Heart left ventricle (tissue), 16 donors: Measurements from ENCODE around the gene FCHSD2. TPM values are rescaled to one million over a fixed set of nuclear protein-coding genes. Genes with fewer than 3 reads are reported as not detected.
A peak's percentile ranks its signal among the peaks of the same experiment; 100 is the strongest.
"Not testable (repeated sequence)": the region's sequence is repeated elsewhere in the genome, so short reads cannot be mapped to it uniquely, and the experiment has no call there.

Experiments
- ATAC-seq, 4 donors: fragments of 200-7000 bp; cut with Tn5 transposase; one replicate each; pipeline ENCODE4 v1.9.1; 2020 to 2022; ENCODE audit warnings: moderate library complexity in 4 of 4, mild to moderate bottlenecking in 3 of 4, moderate number of reproducible peaks in 1 of 4
- DNase-seq, 5 donors: peaks; one replicate each; pipeline ENCODE4 v3.0.0-alpha.2; 2020
- H3K27ac ChIP-seq, 12 donors: fragments of 200-600 bp; sonication (generic) in 4 of 12; one replicate each; pipeline versions ENCODE4 v1.5.0 to v1.8.0; 2016 to 2022; ENCODE audit warnings: mild to moderate bottlenecking in 2 of 12
- H3K27me3 ChIP-seq, 9 donors: fragments of 200-600 bp; sonication (generic) in 2 of 9; one replicate each; pipeline versions ENCODE4 v1.5.1 to v1.8.0; 2016 to 2022; ENCODE audit warnings: mild to moderate bottlenecking in 3 of 9
- H3K36me3 ChIP-seq, 9 donors: fragments of 200-600 bp; sonication (generic) in 2 of 9; one replicate each; pipeline versions ENCODE4 v1.5.0 to v1.8.0; 2018 to 2022; ENCODE audit warnings: mild to moderate bottlenecking in 2 of 9
- H3K4me1 ChIP-seq, 12 donors: fragments of 200-600 bp; sonication (generic) in 4 of 12; one replicate each; pipeline versions ENCODE4 v1.5.0 to v1.8.0; 2016 to 2022; ENCODE audit warnings: mild to moderate bottlenecking in 3 of 12
- H3K4me3 ChIP-seq, 12 donors: fragments of 200-600 bp; sonication (generic) in 4 of 12; one replicate each; pipeline versions ENCODE4 v1.5.0 to v1.8.0; 2017 to 2022; ENCODE audit warnings: mild to moderate bottlenecking in 9 of 12, moderate library complexity in 4 of 12
- H3K9me3 ChIP-seq, 12 donors: fragments of 200-600 bp; sonication (generic) in 4 of 12; one replicate each; pipeline versions ENCODE4 v1.5.0 to v1.8.0; 2016 to 2022; ENCODE audit warnings: mild to moderate bottlenecking in 1 of 12
- CTCF ChIP-seq, 12 donors: fragments of 200-600 bp; sonication (generic) in 4 of 12; IDR thresholded peaks; one replicate each; pipeline versions ENCODE4 v1.5.0 to v1.8.0; 2018 to 2022; ENCODE audit warnings: antibody characterized with exemption in 12 of 12, mild to moderate bottlenecking in 5 of 12
- POLR2A ChIP-seq, 2 donors: fragments of 450-650 bp; IDR thresholded peaks; one replicate each; pipeline ENCODE4 v1.6.1; 2017; ENCODE audit warnings: antibody characterized with exemption in 2 of 2, mild to moderate bottlenecking in 2 of 2, moderate library complexity in 2 of 2
- WGBS, 4 donors: extraction: QIAGEN DNeasy Blood & Tissue Kit in 2 of 4; methylation state at CpG; one replicate each; pipeline versions ENCODE4 v1.1.5 to v1.1.7; 2013 to 2018; 5-methylcytosine and 5-hydroxymethylcytosine counted together
- intact Hi-C, 10 donors: fragments of 100-400 bp; cut with DNase I; formaldehyde crosslinking; loops; one replicate each; pipeline versions ENCODE4 v1.11.1 to v1.14.2; 2022
- polyA plus RNA-seq, 2 donors: library from polyadenylated mRNA; stranded (reverse); fragments of 200-250 nt; gene quantifications; one replicate each; pipeline ENCODE4 v1.2.3, GENCODE V29; 2013
- total RNA-seq, 9 donors: library from RNA; depleted of rRNA in 2 of 9; stranded (reverse); fragments of >200 nt in 2 of 9; fragmentation: NEBNext Ultra II Directional in 3 of 9; extraction: Animal tissue kit (Norgen Biotek cat#: 25700) in 3 of 9; gene quantifications; one replicate each; pipeline versions ENCODE4 v1.1.0 to v1.2.4, GENCODE V29; 2016 to 2023
- donor health status: ischemic (EF 13 %, LVEDD 7.1; RV severe dilation, severe dysfunction).
- donor health status: healthy with polysubstance abuse.
- donor health status: DM: no; HTN: yes; CAD: no.
- donor health status: DM: no; HTN: no; CAD: no.
- donor health status: ischemic (EF 25% LVEDD 6.9; RV normal size, moderate dysfunction).
- donor health status: ischemic (EF 25% LVEDD 5.7; RV mildly dilated, moderate dysfunction).
- donor health status: healthy.
- donor health status: DM: yes; HTN: yes; CAD: no.
- donor health status: ischemic (EF 35%, LVEDD 5.7; RV mildly dilated, moderate dysfunction).
- donor health status: nonischemic (EF 11% LVEDD 7.7; RV severe dilation, severe dysfunction).
- donor health status: DM: yes; HTN: yes; CAD: no.
- donor health status: PGD.
- donor health status: ischemic (EF 29% LVEDD 5.4; RV normal size, mild dysfunction).
- donor health status: nonischemic (EF 23%, LVEDD 6.1; RV moderate dilation, normal function).

Gene FCHSD2
- total and polyA plus RNA-seq, 11 donors = 9.9 to 61.1 (median 39.0) TPM

DNA sequence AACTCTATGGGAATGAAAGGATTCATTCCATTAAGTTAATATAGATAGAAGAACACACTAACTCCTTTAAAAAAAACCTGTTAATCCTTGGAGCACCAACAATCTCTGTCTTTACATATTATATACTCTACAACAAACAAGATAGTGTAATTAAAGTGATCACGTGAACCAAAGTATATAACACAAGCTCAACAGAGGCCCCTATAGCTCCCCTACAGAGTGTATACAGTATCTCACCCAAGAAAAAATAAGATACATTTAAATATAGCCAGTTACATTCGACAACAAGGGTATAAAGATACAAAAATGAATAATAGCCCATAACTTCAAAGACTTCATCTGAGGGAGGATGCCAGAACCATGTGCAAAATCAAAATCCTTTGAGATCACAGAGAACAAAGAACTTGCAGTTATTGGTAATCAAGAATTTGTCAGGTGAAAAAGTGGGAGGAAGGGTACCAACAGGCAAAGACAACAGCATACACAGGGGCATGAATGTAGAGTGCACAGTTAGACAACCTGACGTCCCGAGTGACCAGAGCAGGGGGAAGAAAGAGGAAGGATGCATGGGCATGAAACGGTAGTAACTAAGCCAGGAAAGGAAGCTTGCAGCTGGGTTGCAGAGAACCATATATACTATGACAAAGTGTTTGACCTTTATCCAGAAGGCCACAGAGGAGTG lies 4.7 kb downstream of the FCHSD2 start:
- no peak for ATAC-seq
- H3K4me1 ChIP-seq = peaks cover 2 to 54% (median 37%) of the 10 kb centered on the region in 12 donors
- TF ChIP-seq POLR2A (IDR thresholded peaks at IDR 0.05) (no peak), CTCF (IDR thresholded peaks at IDR 0.05) (no peak)
- no peaks in the 10 kb centered on the region for H3K9me3 ChIP-seq
- peak overlapping the region in 2 of 12 donors; percentile 3 to 25 for H3K27ac ChIP-seq
- no peak for DNase-seq
- no peaks in the 10 kb centered on the region for H3K27me3 ChIP-seq
- H3K4me3 ChIP-seq = no peak overlapping the region
- 55 to 60% (median 55%) methylated on average over 5 of the region's 5 CpGs for WGBS, 4 donors
- intact Hi-C loops = loop anchor here in 2 of 10 donors (10.0 kb wide), 2 partner anchors 163 to 203 kb away; no protein-coding TSS in a partner anchor
- H3K36me3 ChIP-seq = peaks cover 0 to 71% (median 56%) of the 10 kb centered on the region in 9 donors

- ATAC-seq, DNase-seq, H3K4me3 ChIP-seq, H3K27ac ChIP-seq, H3K27me3 ChIP-seq, H3K9me3 ChIP-seq: not testable (repeated sequence)
- intact Hi-C loops = loop anchor here in 2 of 10 donors (10.0 kb wide), 2 partner anchors 162 to 202 kb away; no protein-coding TSS in a partner anchor
- peaks cover 2 to 54% (median 39%) of the 10 kb centered on the region in 12 donors for H3K4me1 ChIP-seq
- WGBS, 4 donors = 92 to 98% (median 97%) methylated on average over 8 of the region's 8 CpGs
- H3K36me3 ChIP-seq = peaks cover 0 to 78% (median 63%) of the 10 kb centered on the region in 9 donors
These were observed 5.4 kb downstream of the FCHSD2 start for GRCh38 chr11:73136722-73137121.

- Histone ChIP-seq H3K4me1 (peaks cover 2 to 54% (median 39%) of the 10 kb centered on the region in 12 donors), H3K9me3 (no peaks in the 10 kb centered on the region), H3K36me3 (peaks cover 0 to 88% (median 72%) of the 10 kb centered on the region in 9 donors), H3K27me3 (no peaks in the 10 kb centered on the region), H3K4me3 (no peak overlapping the region), H3K27ac (peak overlapping the region in 1 of 12 donors; percentile 17)
- no peak for ATAC-seq
- DNase-seq = no peak
- intact Hi-C loops = loop anchor here in 2 of 10 donors (10.0 kb wide), 2 partner anchors 161 to 201 kb away; no protein-coding TSS in a partner anchor
- WGBS, 4 donors = 75 to 85% (median 80%) methylated on average over 6 of the region's 6 CpGs
- TF ChIP-seq POLR2A (IDR thresholded peaks at IDR 0.05) (no peak), CTCF (IDR thresholded peaks at IDR 0.05) (no peak)
These were observed 6.5 kb downstream of the FCHSD2 start for GRCh38 chr11:73135346-73136284.

GRCh38 chr11:73132349-73132748 lies 9.8 kb downstream of the FCHSD2 start:
- intact Hi-C loops = loop anchor here in 2 of 10 donors (10.0 kb wide), 2 partner anchors 158 to 198 kb away; no protein-coding TSS in a partner anchor
- WGBS, 4 donors = 89 to 97% (median 94%) methylated on average over 2 of the region's 2 CpGs
- not testable (repeated sequence) for H3K9me3 ChIP-seq, H3K4me3 ChIP-seq, H3K27me3 ChIP-seq, ATAC-seq, H3K27ac ChIP-seq, DNase-seq
- Histone ChIP-seq H3K4me1 (peaks cover 0 to 31% (median 14%) of the 10 kb centered on the region in 12 donors), H3K36me3 (peaks cover 0 to 89% (median 68%) of the 10 kb centered on the region in 9 donors)
